H9 (cell line): ENCODE measurements around the gene RASL10B. TPM values are rescaled to one million over a fixed set of nuclear protein-coding genes. Genes with fewer than 3 reads are reported as not detected.
"Not testable (repeated sequence)": the region's sequence is repeated elsewhere in the genome, so short reads cannot be mapped to it uniquely, and the experiment has no call there.

Experiments used
- DNase-seq: peaks from one replicate; pipeline ENCODE4 v3.0.0-alpha.2; 2017
- H2AFZ ChIP-seq: one replicate; pipeline ENCODE4 v1.6.1; 2013; ENCODE audit warnings: mild to moderate bottlenecking, low read length, control low read depth, moderate library complexity
- H2AK5ac ChIP-seq: 2 replicates; pipeline ENCODE4 v1.6.1; 2013; ENCODE audit warnings: low read length, control low read depth, mixed read lengths; ENCODE audit not compliant: insufficient read length
- H2BK120ac ChIP-seq: one replicate; pipeline ENCODE4 v1.6.1; 2013; ENCODE audit warnings: low read depth, mild to moderate bottlenecking, low read length, control low read depth, inconsistent platforms; ENCODE audit not compliant: poor library complexity, severe bottlenecking
- H2BK12ac ChIP-seq: 2 replicates; pipeline ENCODE4 v1.6.1; 2013; ENCODE audit warnings: low read length, control low read depth, mixed read lengths, low read depth; ENCODE audit not compliant: insufficient read length
- H2BK15ac ChIP-seq: 2 replicates; pipeline ENCODE4 v1.6.1; 2013; ENCODE audit warnings: low read depth, low read length, control low read depth
- H2BK20ac ChIP-seq: one replicate; pipeline ENCODE4 v1.6.1; 2013; ENCODE audit warnings: low read depth, mild to moderate bottlenecking, low read length, control low read depth, inconsistent platforms; ENCODE audit not compliant: poor library complexity, severe bottlenecking
- H2BK5ac ChIP-seq: 2 replicates; pipeline ENCODE4 v1.6.1; 2013; ENCODE audit warnings: low read length, control low read depth, mixed read lengths; ENCODE audit not compliant: insufficient read length
- H3K14ac ChIP-seq: 2 replicates; pipeline ENCODE4 v1.6.1; 2013; ENCODE audit warnings: low read length, control low read depth; ENCODE audit not compliant: insufficient read depth
- H3K18ac ChIP-seq: 2 replicates; pipeline ENCODE4 v1.6.1; 2013; ENCODE audit warnings: low read depth, mild to moderate bottlenecking, mixed read lengths, low read length, control low read depth; ENCODE audit not compliant: insufficient read length
- H3K23ac ChIP-seq: 2 replicates; pipeline ENCODE4 v1.6.1; 2013; ENCODE audit warnings: low read length, control low read depth, mixed read lengths, low read depth; ENCODE audit not compliant: insufficient read length
- H3K23me2 ChIP-seq: 2 replicates; pipeline ENCODE4 v1.6.1; 2013; ENCODE audit warnings: low read depth, mild to moderate bottlenecking, mixed read lengths, low read length, control low read depth; ENCODE audit not compliant: insufficient read length, poor library complexity, severe bottlenecking
- H3K27ac ChIP-seq: 2 replicates; pipeline ENCODE4 v1.5.1; 2013; ENCODE audit warnings: low read length, control low read depth, mixed read lengths, low read depth; ENCODE audit not compliant: insufficient read length
- H3K27me3 ChIP-seq: 2 replicates; pipeline ENCODE4 v1.6.1; 2013; ENCODE audit warnings: low read length, control low read depth, inconsistent platforms; ENCODE audit not compliant: insufficient read depth
- H3K4ac ChIP-seq: 2 replicates; pipeline ENCODE4 v1.6.1; 2013; ENCODE audit warnings: low read depth, mild to moderate bottlenecking, control low read depth, inconsistent platforms, low read length, moderate library complexity
- H3K4me1 ChIP-seq: 2 replicates; pipeline ENCODE4 v1.6.1; 2013; ENCODE audit warnings: low read length, control low read depth, inconsistent platforms; ENCODE audit not compliant: insufficient read depth
- H3K4me2 ChIP-seq: 2 replicates; pipeline ENCODE4 v1.6.1; 2013; ENCODE audit warnings: low read length, control low read depth, mixed read lengths; ENCODE audit not compliant: insufficient read length, insufficient read depth
- H3K56ac ChIP-seq: 2 replicates; pipeline ENCODE4 v1.6.1; 2013; ENCODE audit warnings: low read depth, mild to moderate bottlenecking, mixed read lengths, low read length, control low read depth; ENCODE audit not compliant: insufficient read length
- H3K79me1 ChIP-seq: 2 replicates; pipeline ENCODE4 v1.6.1; 2013; ENCODE audit warnings: low read depth, mild to moderate bottlenecking, moderate library complexity, low read length, control low read depth, inconsistent platforms; ENCODE audit not compliant: insufficient read depth, poor library complexity, severe bottlenecking
- H3K79me2 ChIP-seq: 2 replicates; pipeline ENCODE4 v1.6.1; 2013; ENCODE audit warnings: low read length, control low read depth, inconsistent platforms; ENCODE audit not compliant: insufficient read depth
- H3K9ac ChIP-seq: 2 replicates; pipeline ENCODE4 v1.6.1; 2013; ENCODE audit warnings: low read length, control low read depth, mixed read lengths; ENCODE audit not compliant: insufficient read length; ENCODE audit errors: extremely low read depth
- H3K9me3 ChIP-seq: one replicate; pipeline ENCODE4 v1.6.1; 2013; ENCODE audit warnings: low read depth, low read length, inconsistent platforms; ENCODE audit not compliant: control insufficient read depth
- H3T11ph ChIP-seq: one replicate; pipeline ENCODE4 v1.6.1; 2013; ENCODE audit warnings: mild to moderate bottlenecking, low read length, control low read depth, inconsistent platforms
- H4K20me1 ChIP-seq: one replicate; pipeline ENCODE4 v1.6.1; 2013; ENCODE audit not compliant: control insufficient read depth, insufficient read length, insufficient read depth
- H4K5ac ChIP-seq: 2 replicates; pipeline ENCODE4 v1.6.1; 2013; ENCODE audit warnings: low read depth, mild to moderate bottlenecking, mixed read lengths, low read length, control low read depth; ENCODE audit not compliant: insufficient read length
- H4K8ac ChIP-seq: replicated peaks from 2 replicates; pipeline ENCODE4 v1.6.1; 2013; ENCODE audit warnings: low read length, control low read depth, mixed read lengths, low read depth; ENCODE audit not compliant: insufficient read length
- H4K91ac ChIP-seq: 2 replicates; pipeline ENCODE4 v1.6.1; 2013; ENCODE audit warnings: low read depth, mild to moderate bottlenecking, moderate library complexity, mixed read lengths, low read length, control low read depth; ENCODE audit not compliant: insufficient read length
- H3K27ac Mint-ChIP-seq, 3 experiments: 2 replicates in 2 of 3; 3 replicates in 1 of 3; pipeline ENCODE4 v1.8.0; 2020 to 2021; ENCODE audit warnings: mixed read lengths in 3 of 3, mild to moderate bottlenecking in 1 of 3, moderate library complexity in 1 of 3
- H3K27me3 Mint-ChIP-seq: 2 replicates; pipeline ENCODE4 v1.8.0; 2021; ENCODE audit warnings: low read depth, mild to moderate bottlenecking, moderate library complexity, mixed read lengths
- H3K36me3 Mint-ChIP-seq, 3 experiments: 2 replicates in 2 of 3; 3 replicates in 1 of 3; pipeline ENCODE4 v1.8.0; 2020 to 2021; ENCODE audit warnings: low read depth in 3 of 3, mixed read lengths in 3 of 3; ENCODE audit not compliant: insufficient read depth in 1 of 3
- H3K4me1 Mint-ChIP-seq, 2 experiments: 2 replicates each; pipeline ENCODE4 v1.8.0; 2020; ENCODE audit warnings: mixed read lengths in 2 of 2
- H3K4me3 Mint-ChIP-seq, 2 experiments: 2 replicates in 1 of 2; 3 replicates in 1 of 2; pipeline ENCODE4 v1.8.0; 2020 to 2021; ENCODE audit warnings: mild to moderate bottlenecking in 2 of 2, mixed read lengths in 2 of 2, moderate library complexity in 1 of 2
- H3K9me3 Mint-ChIP-seq, 2 experiments: 2 replicates in 1 of 2; 3 replicates in 1 of 2; pipeline ENCODE4 v1.8.0; 2020; ENCODE audit warnings: mild to moderate bottlenecking in 2 of 2, mixed read lengths in 2 of 2, moderate library complexity in 1 of 2
- WGBS: extraction: QIAGEN DNeasy Blood & Tissue Kit; methylation state at CpG from one replicate; pipeline ENCODE4 v1.1.7; 2013; ENCODE audit warnings: missing lambda C conversion rate, low lambda C conversion rate, mixed read lengths; ENCODE audit not compliant: insufficient read length; ENCODE audit errors: extremely low coverage; 5-methylcytosine and 5-hydroxymethylcytosine counted together
- total RNA-seq: library from RNA; stranded (reverse); gene quantifications from 2 replicates; pipeline ENCODE4 v1.2.1, GENCODE V29; 2021
- TF ChIP-seq, protein P1 (sequence below): fragments of 200-600 bp; sonication (generic); conservative IDR thresholded peaks from 3 replicates; pipeline ENCODE4 v1.8.0; 2021; ENCODE audit warnings: antibody characterized with exemption, mild to moderate bottlenecking

The RASL10B gene
- total RNA-seq, 1 experiment from 2014 or later = 15.9 TPM

DNA sequence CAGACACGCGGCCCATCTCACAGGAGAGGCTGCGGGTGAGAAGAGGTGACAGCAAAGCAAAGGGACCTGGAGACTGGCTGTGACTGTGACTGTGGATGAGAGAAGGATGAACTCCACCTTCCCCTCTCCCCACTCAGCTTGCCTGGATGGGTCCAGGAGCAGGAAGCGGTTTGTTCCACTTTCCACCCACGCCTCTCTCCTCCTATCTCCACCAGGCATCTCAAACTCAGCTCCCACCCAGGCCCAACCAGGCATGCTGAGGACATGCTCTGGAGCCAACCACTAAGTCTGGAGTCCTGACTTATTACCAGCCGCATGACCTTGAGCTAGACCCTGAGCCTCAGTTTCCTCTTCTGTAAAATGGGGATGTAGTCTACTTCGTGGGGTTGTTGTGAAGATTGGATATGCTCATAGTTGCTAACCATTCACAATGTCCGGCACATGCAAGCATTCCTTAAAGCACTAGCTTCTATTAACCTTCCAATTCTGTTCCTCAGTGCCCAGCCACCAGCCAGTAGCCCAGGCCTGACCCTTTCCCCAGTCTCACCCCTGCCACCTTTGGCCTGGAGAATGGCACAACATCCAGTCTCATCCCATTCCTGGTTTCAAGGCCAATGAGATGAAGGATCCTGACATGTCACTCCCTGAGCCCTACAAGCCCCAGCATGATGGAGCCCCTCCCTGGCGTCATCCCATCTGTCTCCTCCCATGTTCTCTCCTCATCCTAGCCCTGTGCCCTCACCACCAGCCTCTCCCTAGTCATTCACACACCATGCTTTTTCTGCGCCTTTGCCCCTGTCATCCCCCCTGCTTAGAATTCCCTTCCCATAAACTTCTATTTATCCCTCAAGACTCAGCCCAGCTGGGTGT is 19.3 kb downstream of the RASL10B start:
- Histone ChIP-seq H3K9me3 (no peaks in the 10 kb centered on the region), H3K79me1 (no peaks in the 10 kb centered on the region), H3K56ac (no peak overlapping the region), H3K4ac (no peak overlapping the region), H3K4me2 (peak overlapping the region; percentile 11), H2BK120ac (no peak overlapping the region), H3K14ac (no peak overlapping the region; the same call in 1 of the 2 replicates), H3K9ac (no peak overlapping the region), H3K27ac (no peak overlapping the region), H4K20me1 (no peaks in the 10 kb centered on the region), H4K91ac (no peak overlapping the region), H2AK5ac (no peak overlapping the region), H4K5ac (no peak overlapping the region), H3K18ac (no peak overlapping the region), H3K27me3 (peaks cover 7% of the 10 kb centered on the region; the same call in 1 of the 2 replicates), H2BK12ac (no peak overlapping the region), H2BK5ac (no peak overlapping the region), H2AFZ (no peak overlapping the region), H3K23ac (no peak overlapping the region), H2BK20ac (no peak overlapping the region), H3K4me1 (no peaks in the 10 kb centered on the region), H4K8ac (no peak overlapping the region), H2BK15ac (no peak overlapping the region), H3T11ph (no peak overlapping the region), H3K79me2 (no peaks in the 10 kb centered on the region), H3K23me2 (no peaks in the 10 kb centered on the region)
- H3K9me3 Mint-ChIP-seq = no peaks in the 10 kb centered on the region; a peak in 2 of 5 replicates
- H3K27ac Mint-ChIP-seq = no peak overlapping the region
- TF ChIP-seq, protein P1, sequence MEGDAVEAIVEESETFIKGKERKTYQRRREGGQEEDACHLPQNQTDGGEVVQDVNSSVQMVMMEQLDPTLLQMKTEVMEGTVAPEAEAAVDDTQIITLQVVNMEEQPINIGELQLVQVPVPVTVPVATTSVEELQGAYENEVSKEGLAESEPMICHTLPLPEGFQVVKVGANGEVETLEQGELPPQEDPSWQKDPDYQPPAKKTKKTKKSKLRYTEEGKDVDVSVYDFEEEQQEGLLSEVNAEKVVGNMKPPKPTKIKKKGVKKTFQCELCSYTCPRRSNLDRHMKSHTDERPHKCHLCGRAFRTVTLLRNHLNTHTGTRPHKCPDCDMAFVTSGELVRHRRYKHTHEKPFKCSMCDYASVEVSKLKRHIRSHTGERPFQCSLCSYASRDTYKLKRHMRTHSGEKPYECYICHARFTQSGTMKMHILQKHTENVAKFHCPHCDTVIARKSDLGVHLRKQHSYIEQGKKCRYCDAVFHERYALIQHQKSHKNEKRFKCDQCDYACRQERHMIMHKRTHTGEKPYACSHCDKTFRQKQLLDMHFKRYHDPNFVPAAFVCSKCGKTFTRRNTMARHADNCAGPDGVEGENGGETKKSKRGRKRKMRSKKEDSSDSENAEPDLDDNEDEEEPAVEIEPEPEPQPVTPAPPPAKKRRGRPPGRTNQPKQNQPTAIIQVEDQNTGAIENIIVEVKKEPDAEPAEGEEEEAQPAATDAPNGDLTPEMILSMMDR = no peak
- no peaks in the 10 kb centered on the region for H3K36me3 Mint-ChIP-seq
- H3K4me3 Mint-ChIP-seq = peak overlapping the region; percentile 48 to 67; a peak in 2 of 5 replicates
- no peak for DNase-seq
- no CpG with 5 or more reads among the region's 10 CpGs for WGBS
- peaks cover 20 to 33% of the 10 kb centered on the region in 2 experiments for H3K4me1 Mint-ChIP-seq
- peaks cover 35% of the 10 kb centered on the region for H3K27me3 Mint-ChIP-seq

DNA sequence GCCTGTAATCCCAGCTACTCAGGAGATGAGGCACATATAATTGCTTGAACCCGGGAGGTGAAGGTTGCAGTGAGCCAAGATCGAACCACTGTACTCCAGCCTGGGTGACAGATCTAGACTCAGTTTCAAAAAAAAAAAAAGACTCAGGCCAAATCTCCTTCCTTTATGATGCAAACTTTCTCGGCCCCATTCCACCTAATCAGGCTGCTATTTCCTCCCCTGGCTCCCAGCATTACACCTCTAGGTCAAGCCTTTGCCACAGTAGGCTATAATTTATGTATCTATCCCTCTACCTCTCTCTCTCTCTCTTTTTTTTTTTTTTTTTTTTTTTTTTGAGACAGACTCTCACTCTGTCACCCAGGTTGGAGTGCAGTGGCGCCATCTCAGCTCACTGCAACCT is 20.1 kb downstream of the RASL10B start:
- not testable (repeated sequence) for H3K9ac ChIP-seq, H3K4me2 ChIP-seq, DNase-seq, H3K36me3 Mint-ChIP-seq, H3K4ac ChIP-seq, H2AFZ ChIP-seq, H3K27me3 ChIP-seq, H3K79me1 ChIP-seq, H4K91ac ChIP-seq, H3K9me3 Mint-ChIP-seq, H3K27ac ChIP-seq, H2AK5ac ChIP-seq, H4K5ac ChIP-seq, H2BK12ac ChIP-seq, H3K4me3 Mint-ChIP-seq, H2BK5ac ChIP-seq, H3K23ac ChIP-seq, H3T11ph ChIP-seq, H2BK15ac ChIP-seq, H3K23me2 ChIP-seq, H3K14ac ChIP-seq, H4K8ac ChIP-seq, H4K20me1 ChIP-seq, H3K4me1 ChIP-seq, H2BK120ac ChIP-seq, H3K56ac ChIP-seq, H3K79me2 ChIP-seq, H3K27ac Mint-ChIP-seq, H3K9me3 ChIP-seq, H2BK20ac ChIP-seq, H3K18ac ChIP-seq
- H3K27me3 Mint-ChIP-seq = peaks cover 35% of the 10 kb centered on the region
- H3K4me1 Mint-ChIP-seq = peaks cover 20 to 33% of the 10 kb centered on the region in 2 experiments
- no CpG with 5 or more reads among the region's 4 CpGs for WGBS
